ENCODE results near the gene SLC9A1.

- TF ChIP-seq CTCF (conservative IDR thresholded peaks at IDR 0.05; ENCODE audit: low read depth, low read length) = no peak
- no peak for TF ChIP-seq EZH2 (IDR thresholded peaks at IDR 0.05; ENCODE audit: low read length, unreplicated experiment)
Measured at GRCh38 chr1:27103498-27103897, 51.4 kb downstream of the SLC9A1 start.

All from PC-3 (cell line).